NCI-H146 treated with DMSO at 0.1 percent for 48 hours (cell line): ENCODE measurements around the gene CYP4F8.

Source experiments
- DNase-seq: peaks from one replicate; lab custom pipeline; 2025; ENCODE audit not compliant: unreplicated experiment; lab: John Stamatoyannopoulos, UW

Gene CYP4F8

DNA sequence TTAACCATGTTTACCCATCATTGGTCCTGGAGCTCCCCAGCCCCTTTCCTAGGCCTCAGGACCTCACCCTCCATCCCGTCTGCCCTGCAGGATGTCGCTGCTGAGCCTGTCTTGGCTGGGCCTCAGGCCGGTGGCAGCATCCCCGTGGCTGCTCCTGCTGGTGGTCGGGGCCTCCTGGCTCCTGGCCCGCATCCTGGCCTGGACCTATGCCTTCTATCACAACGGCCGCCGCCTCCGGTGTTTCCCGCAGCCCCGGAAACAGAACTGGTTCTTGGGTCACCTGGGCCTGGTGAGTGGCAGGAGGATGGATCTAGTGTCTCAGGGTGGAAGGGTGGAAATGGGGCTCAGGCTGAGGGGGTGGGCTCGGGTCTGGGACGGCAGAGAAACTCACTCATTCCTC, 508 bp downstream of the CYP4F8 start:
- no peak for DNase-seq

- no peak for DNase-seq
These were observed 1.2 kb downstream of the CYP4F8 start for GRCh38 chr19:15616183-15616582.

GRCh38 chr19:15616627-15617270, 1.7 kb downstream of the CYP4F8 start:
- DNase-seq: no peak

DNA sequence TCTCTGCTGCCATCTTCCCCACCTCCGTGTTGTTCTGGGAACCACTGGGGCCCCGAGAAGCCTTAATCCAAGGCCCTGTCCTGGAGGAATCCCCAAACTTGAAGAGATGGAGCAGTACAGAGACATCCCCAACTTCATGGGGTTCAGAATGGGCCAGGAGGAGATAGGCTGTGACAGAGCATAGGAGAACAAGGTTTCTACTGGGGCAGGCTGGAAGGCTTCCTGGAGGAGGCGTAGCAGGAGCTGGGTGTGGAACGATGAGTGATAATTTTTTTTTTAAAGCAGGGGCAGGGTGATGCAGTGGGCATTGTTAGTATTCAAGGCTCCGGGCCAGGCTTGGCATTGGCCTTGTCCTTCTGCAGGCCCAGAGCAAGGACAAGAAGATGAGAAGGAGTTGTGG, 3.3 kb downstream of the CYP4F8 start:
- no peak for DNase-seq

DNA sequence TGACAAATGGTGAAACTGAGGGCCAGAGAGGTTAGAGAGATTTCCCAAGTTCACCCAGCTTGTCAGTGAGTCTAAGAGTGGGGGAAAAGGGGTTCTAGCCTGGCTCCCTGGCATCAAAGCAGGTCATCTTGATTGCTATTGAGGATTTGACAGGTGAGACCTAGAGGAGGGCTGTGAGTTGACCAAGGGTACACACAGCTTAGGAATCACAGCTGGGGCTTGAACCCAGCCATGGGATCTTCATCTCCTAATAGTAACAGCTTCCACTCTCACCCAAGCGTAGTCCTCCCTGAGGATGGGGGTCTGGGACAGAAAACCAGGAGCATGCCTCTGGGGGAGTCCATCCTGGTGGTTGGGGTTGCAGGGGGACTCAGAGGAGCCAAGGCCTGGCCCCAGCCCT, 6.8 kb downstream of the CYP4F8 start:
- DNase-seq: no peak

- DNase-seq: no peak
These were observed 8.0 kb downstream of the CYP4F8 start for GRCh38 chr19:15622991-15623390.

DNA sequence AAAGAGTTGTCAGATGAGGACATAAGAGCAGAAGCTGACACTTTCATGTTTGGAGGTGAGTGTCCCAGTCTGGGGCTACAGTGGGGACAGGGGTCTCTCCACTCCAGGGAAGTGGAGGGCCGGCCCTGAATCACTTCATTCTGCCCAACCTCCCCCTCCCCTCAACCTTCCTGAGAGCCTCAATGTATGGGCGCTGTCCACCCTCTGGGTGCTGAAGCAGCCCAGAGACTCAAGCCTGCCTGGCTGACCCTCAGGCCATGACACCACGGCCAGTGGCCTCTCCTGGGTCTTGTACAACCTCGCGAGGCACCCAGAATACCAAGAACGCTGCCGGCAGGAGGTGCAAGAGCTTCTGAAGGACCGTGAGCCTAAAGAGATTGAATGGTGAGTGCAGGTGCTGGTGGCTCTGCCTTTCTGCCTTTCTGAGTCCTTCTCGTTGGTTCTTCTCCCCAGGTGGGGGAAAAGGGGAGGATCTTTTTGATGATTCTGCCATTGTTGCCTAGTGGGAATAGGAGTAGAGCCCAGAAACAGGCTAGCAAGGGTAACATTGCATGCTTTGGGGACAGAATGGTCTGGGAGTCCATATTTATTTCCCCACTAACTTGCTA, 8.8 kb downstream of the CYP4F8 start:
- DNase-seq: no peak

DNA sequence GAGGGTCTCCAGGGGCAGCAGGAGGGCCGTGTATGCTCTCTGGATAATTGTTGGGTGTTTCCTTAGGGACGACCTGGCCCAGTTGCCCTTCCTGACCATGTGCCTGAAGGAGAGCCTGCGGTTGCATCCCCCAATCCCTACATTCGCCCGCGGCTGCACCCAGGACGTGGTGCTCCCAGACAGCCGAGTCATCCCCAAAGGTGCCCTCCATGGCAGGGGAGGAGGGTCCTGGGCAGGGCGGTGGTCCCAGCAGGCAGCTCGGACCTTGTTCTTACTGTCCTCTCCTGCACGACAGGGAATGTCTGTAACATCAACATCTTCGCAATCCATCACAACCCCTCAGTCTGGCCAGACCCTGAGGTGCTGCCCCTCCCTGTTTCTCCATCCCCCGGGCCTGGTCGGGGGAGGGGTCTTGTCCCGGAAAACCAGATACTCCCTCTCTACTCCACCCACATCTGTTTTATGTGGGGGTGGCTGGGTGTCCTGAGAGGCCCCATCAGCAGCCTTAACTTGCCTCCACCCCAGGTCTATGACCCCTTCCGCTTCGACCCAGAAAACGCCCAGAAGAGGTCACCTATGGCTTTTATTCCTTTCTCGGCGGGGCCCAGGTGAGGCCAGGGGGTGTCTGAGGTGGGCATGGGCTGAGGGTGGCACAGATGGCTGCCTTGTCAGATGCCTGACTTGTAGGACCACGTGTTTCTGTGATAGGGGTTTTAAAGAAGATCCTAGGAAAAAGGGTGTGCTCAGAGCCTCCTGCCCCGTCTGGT, 13.4 kb downstream of the CYP4F8 start:
- DNase-seq: no peak

DNA sequence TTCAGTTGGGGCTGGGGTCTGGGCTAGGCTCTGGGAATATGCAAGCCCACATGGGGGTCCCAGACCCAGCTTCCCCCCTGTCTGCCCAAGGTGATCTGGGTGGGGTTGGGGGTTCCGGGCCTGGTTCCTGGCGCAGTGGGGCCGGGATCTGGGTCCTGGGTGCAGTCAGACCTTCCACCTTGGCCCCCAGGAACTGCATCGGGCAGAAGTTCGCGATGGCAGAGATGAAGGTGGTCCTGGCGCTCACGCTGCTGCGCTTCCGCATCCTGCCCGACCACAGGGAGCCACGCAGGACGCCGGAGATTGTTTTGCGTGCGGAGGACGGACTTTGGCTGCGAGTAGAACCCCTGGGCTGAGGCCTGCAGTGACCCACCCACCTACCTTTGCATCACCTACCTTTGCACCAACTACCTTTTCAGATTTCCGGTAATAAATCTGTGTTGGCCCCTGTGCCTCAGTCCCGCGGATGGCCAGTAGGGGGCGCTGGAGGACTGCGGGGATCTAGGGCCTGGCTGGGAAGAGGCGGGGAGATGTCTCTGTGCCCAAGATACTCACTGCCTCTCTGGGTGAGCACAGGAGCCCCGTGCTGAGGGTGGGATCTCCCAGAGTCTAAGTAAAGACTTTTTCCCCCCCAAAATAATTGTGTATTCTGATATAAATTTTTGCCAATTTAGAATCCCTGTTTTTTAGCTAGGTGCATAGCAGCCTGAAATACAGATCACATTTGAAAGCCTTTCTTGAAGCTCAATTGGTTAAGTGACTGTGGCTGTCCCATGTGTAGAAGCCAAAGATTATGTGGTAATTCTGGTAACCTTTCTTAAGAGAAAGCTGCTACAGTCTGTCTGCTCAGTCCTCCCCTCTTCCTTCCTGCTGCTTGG, 14.2 kb downstream of the CYP4F8 start:
- DNase-seq: peak; percentile 22

DNA sequence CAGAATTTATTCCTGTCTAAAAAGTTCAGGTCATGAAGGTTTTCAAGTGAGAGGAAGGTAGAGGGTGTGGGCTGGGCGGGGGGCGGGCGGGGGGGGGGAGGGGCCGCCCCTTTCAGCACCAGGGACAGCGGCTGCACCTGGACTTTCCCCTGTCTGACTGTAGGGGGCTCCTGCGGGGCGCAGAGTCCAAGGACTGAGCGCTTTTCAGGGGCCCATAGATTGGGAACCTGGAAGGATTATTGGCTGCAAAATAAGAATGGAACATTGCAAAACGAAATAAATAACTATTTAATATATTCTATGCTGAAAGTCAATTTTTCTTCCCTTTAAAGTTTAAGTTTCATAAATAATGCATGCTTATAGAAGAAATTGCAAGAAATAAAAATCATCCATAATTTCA, 16.8 kb downstream of the CYP4F8 start:
- no peak for DNase-seq

GRCh38 chr19:15633082-15633835, 18.2 kb downstream of the CYP4F8 start:
- DNase-seq: no peak

GRCh38 chr19:15634105-15634504, 19.1 kb downstream of the CYP4F8 start:
- no peak for DNase-seq

GRCh38 chr19:15635016-15635805, 20.2 kb downstream of the CYP4F8 start:
- no peak for DNase-seq

- no peak for DNase-seq
These were observed 21.0 kb downstream of the CYP4F8 start for GRCh38 chr19:15636026-15636425.

DNA sequence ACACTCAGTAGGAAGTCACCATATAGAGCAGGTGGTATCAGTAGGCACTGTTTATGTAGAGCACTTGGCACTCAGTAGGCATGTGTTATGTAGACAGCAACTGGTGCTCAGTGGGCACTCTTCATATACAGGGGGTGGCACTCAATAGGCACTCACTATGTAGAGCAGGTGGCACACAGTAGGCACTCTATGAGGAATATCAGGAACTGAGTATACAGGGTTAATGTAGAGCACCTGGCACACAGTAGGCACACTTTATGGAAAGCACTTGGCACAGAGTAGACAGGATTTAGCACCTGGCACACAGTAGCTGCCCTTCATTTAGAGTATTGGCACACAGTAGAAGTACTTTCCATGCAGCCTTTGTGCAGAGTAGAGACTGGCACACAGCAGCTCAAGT, 24.6 kb downstream of the CYP4F8 start:
- no peak for DNase-seq

- DNase-seq: no peak
These were observed 25.4 kb downstream of the CYP4F8 start, which contains the start of gene CYP4F3 for GRCh38 chr19:15640294-15640903. TSS of gene CYP4F3 (plus strand) at chr19:15640897. CDS start at chr19:15641416, 519 bp downstream.

- DNase-seq: no peak
These were observed 26.0 kb downstream of the CYP4F8 start for GRCh38 chr19:15640904-15641597.

- DNase-seq: no peak
These were observed 27.0 kb downstream of the CYP4F8 start for GRCh38 chr19:15641901-15642491.
